PFSK-1 (cell line): Measurements from ENCODE around the gene GPR61.

Experiments used
- FOXP2 ChIP-seq: optimal IDR thresholded peaks from 2 replicates; pipeline ENCODE3; 2011; ENCODE audit warnings: borderline replicate concordance, control low read depth, inconsistent platforms; ENCODE audit not compliant: insufficient read depth; ENCODE audit errors: extremely low read length, extremely low read depth
- POLR2AphosphoS5 ChIP-seq: IDR thresholded peaks from 2 replicates; pipeline ENCODE4 v1.6.1; 2012; ENCODE audit warnings: low read depth, mild to moderate bottlenecking, control low read depth, low read length, moderate library complexity
- SIN3A ChIP-seq: IDR thresholded peaks from 2 replicates; pipeline ENCODE4 v1.6.1; 2012; ENCODE audit warnings: mild to moderate bottlenecking, low read length, moderate library complexity, borderline replicate concordance; ENCODE audit not compliant: insufficient read depth
- TAF1 ChIP-seq: IDR thresholded peaks from 2 replicates; pipeline ENCODE4 v1.6.1; 2012; ENCODE audit warnings: low read length, control low read depth, borderline replicate concordance; ENCODE audit not compliant: insufficient read depth
- TF ChIP-seq, protein P1 (sequence below), 2 experiments: IDR thresholded peaks; 2 replicates each; pipeline versions ENCODE4 v1.6.1 to v1.8.0; 2011 to 2012; ENCODE audit warnings: low read depth in 2 of 2, low read length in 2 of 2, control low read depth in 1 of 2, inconsistent platforms in 1 of 2, mild to moderate bottlenecking in 1 of 2, moderate library complexity in 1 of 2; ENCODE audit not compliant: insufficient read depth in 1 of 2

The GPR61 gene

DNA sequence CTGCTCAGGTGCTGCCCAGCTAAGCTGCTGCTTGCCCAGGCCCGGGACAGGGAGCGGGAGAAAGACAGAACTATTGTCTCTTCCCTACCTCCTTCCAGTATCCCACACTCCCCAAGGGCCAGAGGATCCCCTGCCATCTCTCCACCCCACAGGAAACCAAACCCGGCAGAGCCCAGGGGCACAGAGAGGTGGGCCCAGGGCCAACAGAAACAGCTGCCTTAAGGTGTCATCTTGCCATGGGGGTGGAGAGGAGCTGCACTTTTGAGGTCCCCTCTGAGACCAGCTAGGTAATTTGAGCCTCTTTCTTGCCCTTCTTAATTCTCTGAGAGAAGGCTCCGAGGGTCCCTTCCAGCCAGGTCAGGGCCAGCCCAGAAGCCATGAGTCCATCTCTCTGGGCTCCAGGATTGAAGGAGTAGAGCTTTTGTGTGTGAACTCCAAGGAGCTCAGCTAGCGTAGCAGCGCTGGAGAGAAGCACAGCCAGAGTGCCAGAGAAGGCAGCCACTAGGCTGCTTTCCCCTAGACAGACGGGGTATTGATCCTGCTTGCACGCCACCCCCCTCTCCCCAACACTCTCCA is 9.7 kb upstream of the GPR61 start:
- no peak for TF ChIP-seq POLR2AphosphoS5

DNA sequence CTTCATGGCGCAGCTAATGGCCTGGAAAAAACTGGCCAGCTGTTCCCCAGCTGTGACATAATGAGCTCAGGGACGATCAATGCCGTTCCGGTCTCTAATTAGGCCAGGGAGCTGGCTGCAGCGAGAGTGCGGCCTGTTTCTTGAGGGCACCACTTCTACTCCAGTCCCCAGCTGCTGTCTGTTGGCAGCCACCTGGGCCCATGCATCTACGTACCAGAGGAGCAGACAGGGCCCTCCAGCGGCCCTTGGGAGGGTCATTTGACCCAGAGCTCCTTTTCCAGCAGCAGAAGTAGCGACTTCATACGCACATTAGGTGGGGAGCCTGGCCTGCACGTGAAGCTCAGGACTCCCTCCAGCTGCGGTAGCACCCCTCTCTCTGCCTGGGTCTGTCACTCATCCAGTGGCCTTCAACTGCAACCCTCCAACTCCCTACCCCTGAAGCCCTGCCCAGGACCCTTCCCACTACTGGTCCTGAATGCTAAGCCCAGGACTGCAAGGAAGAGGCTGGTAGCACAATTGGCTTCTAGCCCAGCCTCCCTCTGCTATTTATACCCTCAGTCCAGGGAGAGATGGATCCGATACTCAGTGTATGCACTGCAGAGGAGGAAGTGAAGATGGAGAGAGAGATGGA is 9.1 kb upstream of the GPR61 start:
- TF ChIP-seq POLR2AphosphoS5 = no peak
- no peak for TF ChIP-seq FOXP2
- TF ChIP-seq, protein P1, sequence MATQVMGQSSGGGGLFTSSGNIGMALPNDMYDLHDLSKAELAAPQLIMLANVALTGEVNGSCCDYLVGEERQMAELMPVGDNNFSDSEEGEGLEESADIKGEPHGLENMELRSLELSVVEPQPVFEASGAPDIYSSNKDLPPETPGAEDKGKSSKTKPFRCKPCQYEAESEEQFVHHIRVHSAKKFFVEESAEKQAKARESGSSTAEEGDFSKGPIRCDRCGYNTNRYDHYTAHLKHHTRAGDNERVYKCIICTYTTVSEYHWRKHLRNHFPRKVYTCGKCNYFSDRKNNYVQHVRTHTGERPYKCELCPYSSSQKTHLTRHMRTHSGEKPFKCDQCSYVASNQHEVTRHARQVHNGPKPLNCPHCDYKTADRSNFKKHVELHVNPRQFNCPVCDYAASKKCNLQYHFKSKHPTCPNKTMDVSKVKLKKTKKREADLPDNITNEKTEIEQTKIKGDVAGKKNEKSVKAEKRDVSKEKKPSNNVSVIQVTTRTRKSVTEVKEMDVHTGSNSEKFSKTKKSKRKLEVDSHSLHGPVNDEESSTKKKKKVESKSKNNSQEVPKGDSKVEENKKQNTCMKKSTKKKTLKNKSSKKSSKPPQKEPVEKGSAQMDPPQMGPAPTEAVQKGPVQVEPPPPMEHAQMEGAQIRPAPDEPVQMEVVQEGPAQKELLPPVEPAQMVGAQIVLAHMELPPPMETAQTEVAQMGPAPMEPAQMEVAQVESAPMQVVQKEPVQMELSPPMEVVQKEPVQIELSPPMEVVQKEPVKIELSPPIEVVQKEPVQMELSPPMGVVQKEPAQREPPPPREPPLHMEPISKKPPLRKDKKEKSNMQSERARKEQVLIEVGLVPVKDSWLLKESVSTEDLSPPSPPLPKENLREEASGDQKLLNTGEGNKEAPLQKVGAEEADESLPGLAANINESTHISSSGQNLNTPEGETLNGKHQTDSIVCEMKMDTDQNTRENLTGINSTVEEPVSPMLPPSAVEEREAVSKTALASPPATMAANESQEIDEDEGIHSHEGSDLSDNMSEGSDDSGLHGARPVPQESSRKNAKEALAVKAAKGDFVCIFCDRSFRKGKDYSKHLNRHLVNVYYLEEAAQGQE (IDR thresholded peaks at IDR 0.05; ENCODE audit: insufficient read depth in 1 of 2, low read depth in 2 of 2, low read length in 2 of 2) = no peak
- no peak for TF ChIP-seq TAF1
- no peak for TF ChIP-seq SIN3A

DNA sequence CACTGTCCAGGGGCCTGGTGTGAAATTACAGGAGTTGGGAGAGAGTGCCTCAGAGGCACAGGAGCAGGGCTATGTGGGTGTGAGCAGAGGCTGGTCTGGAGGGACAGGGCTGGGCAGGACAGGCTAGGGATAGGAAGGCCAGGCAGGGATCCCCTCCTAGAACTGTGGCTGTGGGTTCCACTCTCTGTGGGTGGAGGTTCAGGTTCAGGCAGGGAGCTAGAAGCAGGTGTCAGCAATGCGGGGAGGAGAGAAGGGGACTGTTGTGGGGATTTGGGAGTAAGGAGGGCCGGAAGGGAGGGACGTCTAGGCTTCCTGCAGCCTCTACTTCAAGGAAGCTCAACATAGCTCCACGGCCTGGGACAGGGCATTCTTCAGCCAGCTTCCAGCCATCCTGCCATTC is 8.3 kb upstream of the GPR61 start:
- no peak for TF ChIP-seq SIN3A
- no peak for TF ChIP-seq POLR2AphosphoS5
- TF ChIP-seq TAF1 = no peak
- no peak for TF ChIP-seq FOXP2
- TF ChIP-seq, protein P1 (IDR thresholded peaks at IDR 0.05; ENCODE audit: insufficient read depth in 1 of 2, low read depth in 2 of 2, low read length in 2 of 2) = no peak

DNA sequence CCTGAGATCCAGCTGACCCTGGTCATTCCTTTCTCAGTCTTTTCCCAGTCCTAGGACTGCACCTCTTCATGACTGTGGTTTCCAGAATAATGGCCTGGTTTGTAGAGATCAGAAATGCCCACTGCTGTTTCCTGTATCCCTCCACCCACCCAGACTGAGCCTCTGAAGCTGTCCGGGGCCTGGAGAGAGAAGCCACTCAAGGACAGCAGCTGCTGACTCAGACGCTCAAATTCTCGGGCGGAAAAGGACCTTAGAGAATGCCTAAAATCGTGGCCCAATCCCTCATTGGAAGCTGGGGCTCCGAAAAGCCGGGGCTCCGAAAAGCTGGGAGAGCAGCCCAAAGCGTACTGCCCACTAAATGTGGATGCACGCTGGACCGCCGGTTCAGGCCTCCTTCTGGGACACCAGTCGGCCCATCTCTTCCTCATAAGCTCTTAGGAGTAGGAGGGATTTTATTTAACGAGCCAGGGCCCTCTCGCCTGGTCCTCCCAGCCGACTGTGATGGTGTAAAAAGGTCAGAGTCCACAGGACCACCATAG is 7.8 kb upstream of the GPR61 start:
- TF ChIP-seq, protein P1 (IDR thresholded peaks at IDR 0.05; ENCODE audit: insufficient read depth in 1 of 2, low read depth in 2 of 2, low read length in 2 of 2) = no peak
- TF ChIP-seq TAF1 = no peak
- no peak for TF ChIP-seq SIN3A
- no peak for TF ChIP-seq FOXP2
- TF ChIP-seq POLR2AphosphoS5 = no peak

DNA sequence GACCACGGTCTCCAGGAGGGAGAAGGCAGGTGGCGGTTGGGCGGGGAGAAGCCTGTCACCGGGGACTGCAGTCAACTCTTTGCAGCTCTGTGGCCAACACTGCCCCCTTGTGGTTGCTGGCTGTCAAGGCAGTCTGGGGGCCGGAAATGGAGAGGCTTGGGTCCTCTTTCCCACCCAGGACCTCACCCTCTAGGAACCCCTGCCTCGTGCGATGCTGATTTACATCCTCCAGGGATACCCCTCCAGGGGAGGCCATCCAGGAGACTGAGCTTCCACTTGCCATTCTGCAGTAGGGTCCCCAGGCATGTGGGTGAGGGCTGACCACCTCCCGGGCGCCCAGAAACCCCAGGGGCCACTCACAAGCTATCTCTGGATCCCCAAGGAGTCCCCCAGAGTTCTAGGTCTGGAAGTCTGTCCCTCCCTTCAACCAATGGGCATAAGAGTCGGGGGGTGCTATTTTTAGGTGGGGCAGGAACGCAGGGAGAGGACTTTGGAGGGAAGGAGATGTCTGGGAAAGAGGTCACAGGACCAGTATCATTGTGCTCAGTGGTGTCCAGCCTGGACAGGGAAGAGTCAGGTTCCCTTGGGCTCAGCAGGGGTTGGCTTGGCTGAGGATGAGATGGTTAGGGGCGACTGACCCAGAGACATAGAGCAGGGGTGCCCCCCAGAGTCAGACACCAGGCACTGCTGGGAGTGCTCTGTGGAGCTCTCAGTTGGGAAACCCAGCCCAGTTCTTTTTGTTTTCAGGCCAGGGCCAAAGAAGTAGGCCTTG is 7.1 kb upstream of the GPR61 start:
- TF ChIP-seq SIN3A (no peak), FOXP2 (no peak), POLR2AphosphoS5 (no peak), TAF1 (no peak)
- TF ChIP-seq, protein P1 (IDR thresholded peaks at IDR 0.05; ENCODE audit: insufficient read depth in 1 of 2, low read depth in 2 of 2, low read length in 2 of 2) = no peak
